AG04450 (cell line): ENCODE results near the gene PRIM1. TPM values are rescaled to one million over a fixed set of nuclear protein-coding genes. Genes with fewer than 3 reads are reported as not detected.
A peak's percentile ranks its signal among the peaks of the same experiment; 100 is the strongest.

Experiments
- CTCF ChIA-PET: fragments of 300-600, 350-600 bp; formaldehyde crosslinking; extraction: SDS; loops from one replicate; lab custom pipeline; 2022; ENCODE audit warnings: antibody characterized with exemption, inconsistent platforms; lab: Charles Lee
- POLR2A ChIA-PET: fragments of 350-600 bp; formaldehyde crosslinking; extraction: SDS; loops from one replicate; lab custom pipeline; 2021; ENCODE audit warnings: antibody characterized with exemption, inconsistent platforms; lab: Yijun Ruan, JAX
- DNase-seq: peaks from one replicate; pipeline ENCODE4 v3.0.0-alpha.2; 2011; ENCODE audit warnings: low read depth, low spot score
- H3K27ac ChIP-seq: one replicate; pipeline ENCODE4 v1.5.1; 2012; ENCODE audit warnings: low read depth, low read length, control low read depth
- H3K27me3 ChIP-seq: one replicate; pipeline ENCODE4 v1.6.0; 2012; ENCODE audit warnings: low read length; ENCODE audit not compliant: control insufficient read depth, insufficient read depth
- H3K4me3 ChIP-seq: 2 replicates; pipeline ENCODE4 v1.5.1; 2011; ENCODE audit warnings: mild to moderate bottlenecking, low read depth, low read length, control low read depth
- H3K9me3 ChIP-seq: 2 replicates; pipeline ENCODE4 v1.5.1; 2012; ENCODE audit warnings: low read length; ENCODE audit not compliant: control insufficient read depth, insufficient read depth
- polyA plus RNA-seq: library from polyadenylated mRNA; depleted of rRNA; stranded (reverse); fragments of >200 nt; gene quantifications from 2 replicates; pipeline ENCODE4 v1.2.3, GENCODE V29; 2011
- TF ChIP-seq, protein P1 (sequence below): IDR thresholded peaks from 2 replicates; pipeline ENCODE4 v1.5.1; 2011; ENCODE audit warnings: low read depth, low read length, control low read depth, inconsistent platforms

PRIM1 gene
- polyA plus RNA-seq, 1 experiment: 6.2 TPM

- peak overlapping the region; percentile 91 for H3K27ac ChIP-seq
- peak overlapping the region; percentile 99 for H3K4me3 ChIP-seq
- ChIA-PET CTCF (interaction anchor here (0.8 kb wide), 1 partner anchor 87 kb away, joined by 3 read pairs; no protein-coding TSS in a partner anchor), POLR2A (interaction anchor here (1.0 to 1.2 kb wide), 3 partner anchors 9 to 79 kb away, joined by 3 read pairs; partner anchors contain the start of gene PTGES3)
- DNase-seq: peak; percentile 48
- TF ChIP-seq, protein P1, sequence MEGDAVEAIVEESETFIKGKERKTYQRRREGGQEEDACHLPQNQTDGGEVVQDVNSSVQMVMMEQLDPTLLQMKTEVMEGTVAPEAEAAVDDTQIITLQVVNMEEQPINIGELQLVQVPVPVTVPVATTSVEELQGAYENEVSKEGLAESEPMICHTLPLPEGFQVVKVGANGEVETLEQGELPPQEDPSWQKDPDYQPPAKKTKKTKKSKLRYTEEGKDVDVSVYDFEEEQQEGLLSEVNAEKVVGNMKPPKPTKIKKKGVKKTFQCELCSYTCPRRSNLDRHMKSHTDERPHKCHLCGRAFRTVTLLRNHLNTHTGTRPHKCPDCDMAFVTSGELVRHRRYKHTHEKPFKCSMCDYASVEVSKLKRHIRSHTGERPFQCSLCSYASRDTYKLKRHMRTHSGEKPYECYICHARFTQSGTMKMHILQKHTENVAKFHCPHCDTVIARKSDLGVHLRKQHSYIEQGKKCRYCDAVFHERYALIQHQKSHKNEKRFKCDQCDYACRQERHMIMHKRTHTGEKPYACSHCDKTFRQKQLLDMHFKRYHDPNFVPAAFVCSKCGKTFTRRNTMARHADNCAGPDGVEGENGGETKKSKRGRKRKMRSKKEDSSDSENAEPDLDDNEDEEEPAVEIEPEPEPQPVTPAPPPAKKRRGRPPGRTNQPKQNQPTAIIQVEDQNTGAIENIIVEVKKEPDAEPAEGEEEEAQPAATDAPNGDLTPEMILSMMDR: no peak
- H3K27me3 ChIP-seq: no peaks in the 10 kb centered on the region
- H3K9me3 ChIP-seq: no peaks in the 10 kb centered on the region; the same call in 1 of the 2 replicates
These were observed 28.0 kb downstream of the PRIM1 start for GRCh38 chr12:56723889-56724700.

- Histone ChIP-seq H3K27ac (no peak overlapping the region), H3K9me3 (no peaks in the 10 kb centered on the region; the same call in 1 of the 2 replicates), H3K4me3 (peak overlapping the region; percentile 99), H3K27me3 (no peaks in the 10 kb centered on the region)
- DNase-seq: no peak
- ChIA-PET POLR2A (interaction anchor here (1.0 to 1.2 kb wide), 3 partner anchors 9 to 78 kb away, joined by 3 read pairs; partner anchors contain the start of gene PTGES3), CTCF (interaction anchor here (0.8 kb wide), 1 partner anchor 87 kb away, joined by 3 read pairs; no protein-coding TSS in a partner anchor)
- TF ChIP-seq, protein P1: 0 out of 2 replicates have a peak, but pooled peaks have one; percentile 2
These were observed 28.8 kb downstream of the PRIM1 start for GRCh38 chr12:56723352-56723751.

- no peaks in the 10 kb centered on the region for H3K27me3 ChIP-seq
- H3K4me3 ChIP-seq: peak overlapping the region; percentile 99
- CTCF ChIA-PET: interaction anchor here (1.2 kb wide), 1 partner anchor 283 kb away, joined by 3 read pairs; no protein-coding TSS in a partner anchor
- DNase-seq: no peak
- no peaks in the 10 kb centered on the region; the same call in 1 of the 2 replicates for H3K9me3 ChIP-seq
- H3K27ac ChIP-seq: no peak overlapping the region
- POLR2A ChIA-PET: interaction anchor here (1.1 kb wide), 1 partner anchor 34 kb away, joined by 3 read pairs; the partner anchor contains the start of gene PTGES3
- TF ChIP-seq, protein P1: no peak
These were observed 29.3 kb downstream of the PRIM1 start for GRCh38 chr12:56722832-56723231.

DNA sequence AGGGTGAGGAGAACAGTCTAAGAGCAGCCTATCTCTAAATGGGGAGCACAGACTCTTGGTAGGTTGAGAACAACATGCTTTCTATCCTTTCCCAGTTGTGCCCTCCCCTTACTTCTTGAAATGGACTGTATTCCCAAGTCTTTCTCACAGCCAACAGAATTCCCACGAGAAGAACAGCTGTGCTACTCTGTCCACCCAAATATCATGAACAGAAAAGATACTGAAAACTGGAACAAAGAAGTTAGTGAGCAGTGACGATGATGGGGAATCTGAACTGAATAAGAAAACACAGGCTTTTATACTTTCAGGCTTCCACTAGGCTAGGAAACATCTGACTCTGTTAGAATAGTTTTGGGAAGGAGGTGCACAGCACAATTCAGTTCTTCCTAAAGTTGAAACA is 30.4 kb downstream of the PRIM1 start:
- Histone ChIP-seq H3K4me3 (no peak overlapping the region), H3K27ac (no peak overlapping the region), H3K9me3 (no peaks in the 10 kb centered on the region; the same call in 1 of the 2 replicates), H3K27me3 (no peaks in the 10 kb centered on the region)
- DNase-seq: no peak
- ChIA-PET POLR2A (no interaction called here), CTCF (interaction anchor here (1.2 kb wide), 1 partner anchor 284 kb away, joined by 3 read pairs; no protein-coding TSS in a partner anchor)
- TF ChIP-seq, protein P1: no peak
